SW 1271 (cell line): Measurements from ENCODE around the gene CALML3.
"Not testable (repeated sequence)": the region's sequence is repeated elsewhere in the genome, so short reads cannot be mapped to it uniquely, and the experiment has no call there.

Experiments
- DNase-seq, 2 experiments: peaks; one replicate each; lab custom pipeline; 2025; lab: John Stamatoyannopoulos, UW

CALML3 gene

GRCh38 chr10:5524641-5525560 lies at the start of gene CALML3:
TSS of gene CALML3 (plus strand) at chr10:5524961. CDS start at chr10:5525086, 125 bp downstream.
- DNase-seq, result no peak

- not testable (repeated sequence) for DNase-seq
Measured at GRCh38 chr10:5475088-5475487, 49.7 kb upstream of the CALML3 start.

DNA sequence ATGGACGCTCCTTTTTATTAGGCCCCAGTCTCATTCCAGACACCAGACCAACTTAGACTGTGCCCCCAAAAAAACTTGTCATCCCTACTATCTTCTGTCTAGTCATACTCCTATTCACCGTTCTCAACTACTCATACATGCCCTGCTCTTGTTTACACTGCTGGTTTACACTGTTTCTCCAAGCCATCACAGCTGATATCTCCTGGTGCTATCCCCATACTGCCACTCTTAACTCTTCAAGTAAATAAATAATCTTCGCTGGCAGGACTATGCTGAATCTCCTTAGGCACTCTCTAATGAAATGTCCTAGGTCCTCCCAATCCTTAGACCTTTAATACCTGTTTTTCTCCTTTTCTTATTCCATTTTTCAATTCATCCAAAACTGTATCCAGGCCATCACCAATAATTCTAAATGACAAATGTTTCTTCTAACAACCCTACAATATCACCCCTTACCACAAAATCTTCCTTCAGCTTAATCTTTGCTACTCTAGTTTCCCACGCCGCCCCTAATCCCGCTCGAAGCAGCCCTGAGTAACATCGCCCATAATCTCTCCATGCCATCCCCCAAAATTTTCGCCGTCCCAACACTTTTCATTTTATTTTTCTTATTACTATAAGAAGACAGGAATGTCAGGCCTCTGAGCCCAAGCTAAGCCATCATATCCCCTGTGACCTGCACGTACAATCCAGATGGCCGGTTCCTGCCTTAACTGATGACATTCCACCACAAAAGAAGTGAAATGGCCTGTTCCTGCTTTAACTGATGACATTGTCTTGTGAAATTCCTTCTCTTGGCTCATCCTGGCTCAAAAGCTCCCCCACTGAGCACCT lies 48.6 kb upstream of the CALML3 start:
- not testable (repeated sequence) for DNase-seq

DNA sequence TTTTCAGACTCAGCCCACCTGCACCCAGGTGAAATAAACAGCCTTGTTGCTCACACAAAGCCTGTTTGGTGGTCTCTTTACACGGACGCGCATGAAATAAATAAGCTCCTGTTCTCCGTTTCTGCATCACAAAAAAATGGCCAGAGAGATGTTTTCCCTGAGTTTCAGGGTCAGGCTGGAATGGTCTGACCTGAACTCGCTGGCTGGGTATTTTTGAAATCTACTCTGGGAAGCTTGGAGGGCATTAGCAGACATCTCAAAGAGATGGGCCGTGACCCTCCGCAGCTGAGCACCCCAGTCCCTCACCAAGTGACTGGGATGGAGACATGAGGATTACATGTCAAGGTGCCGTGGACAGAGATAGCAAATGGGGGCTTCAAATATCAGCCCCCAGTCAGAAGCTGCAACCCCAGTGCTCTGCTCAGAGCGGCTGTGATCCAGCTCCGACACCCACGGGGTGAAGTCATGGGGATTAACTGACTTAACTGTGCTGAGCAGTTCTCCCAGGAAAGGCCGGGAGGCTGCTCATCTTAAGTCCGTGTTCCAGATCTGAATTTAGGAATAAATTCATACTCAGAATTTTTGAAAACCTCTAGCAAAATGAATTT lies 47.7 kb upstream of the CALML3 start:
- DNase-seq, result no peak

GRCh38 chr10:5477948-5478693 lies 46.6 kb upstream of the CALML3 start:
- no peak for DNase-seq

DNA sequence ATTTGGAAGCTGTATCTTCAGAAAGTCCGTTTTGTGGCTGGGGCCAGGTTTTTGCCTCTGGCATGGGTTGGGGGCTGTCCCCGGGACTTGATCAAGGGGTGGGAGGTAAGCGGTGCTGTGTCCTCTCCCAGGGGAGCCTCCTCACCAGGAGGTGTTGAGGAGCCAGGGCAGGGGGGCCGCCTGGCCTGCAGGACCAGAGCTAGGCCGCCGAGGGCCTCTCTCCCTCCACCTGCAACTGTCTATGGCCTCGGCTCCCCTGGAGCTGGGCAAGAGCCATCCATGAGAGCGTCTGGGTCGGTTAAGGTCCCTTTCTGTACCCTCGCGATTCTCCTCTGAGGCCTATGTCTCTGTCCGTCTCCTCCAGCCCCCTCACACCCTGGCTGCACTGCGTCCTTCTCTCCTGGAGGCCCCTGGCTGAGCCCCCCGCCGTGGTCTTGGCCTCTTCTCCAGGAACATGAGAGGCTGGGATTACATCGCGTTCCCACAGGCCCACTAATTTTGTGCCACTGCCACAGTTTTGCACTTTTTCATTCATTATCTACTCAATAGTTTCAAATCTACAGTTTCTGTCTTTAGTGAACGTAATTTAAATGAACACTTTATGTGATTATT lies 46.0 kb upstream of the CALML3 start:
- no peak for DNase-seq

DNA sequence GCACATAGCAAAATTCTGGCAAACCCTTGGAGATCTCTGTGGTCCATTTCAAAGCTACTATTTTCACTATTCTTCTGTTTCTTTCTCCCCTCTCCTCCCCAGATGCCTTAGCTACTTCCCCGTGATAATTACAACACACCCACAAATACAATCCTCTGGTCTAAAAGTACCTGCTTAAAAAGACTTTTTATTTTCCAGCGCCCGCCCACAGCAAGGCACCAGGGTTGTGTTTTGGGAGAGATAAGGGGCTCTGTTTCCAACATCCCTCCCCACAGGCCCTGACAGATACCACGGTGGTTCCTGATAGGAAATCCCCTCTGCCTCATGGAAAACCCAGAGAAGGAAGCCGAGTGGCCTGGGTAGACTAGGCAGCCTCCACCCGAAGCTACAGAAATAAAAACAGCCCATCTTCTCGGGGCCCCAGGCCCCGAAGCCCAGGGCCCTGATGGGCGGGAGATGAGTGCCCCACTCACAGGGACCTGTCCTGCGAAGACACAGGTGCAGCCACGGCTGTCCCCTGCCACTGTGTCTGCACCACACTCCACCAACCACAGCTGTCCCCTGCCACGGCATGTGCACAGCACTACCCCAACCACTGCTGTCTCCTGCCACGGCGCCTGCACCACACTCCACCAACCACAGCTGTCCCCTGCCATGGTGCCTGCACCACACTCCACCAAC lies 45.1 kb upstream of the CALML3 start:
- DNase-seq, result no peak

DNA sequence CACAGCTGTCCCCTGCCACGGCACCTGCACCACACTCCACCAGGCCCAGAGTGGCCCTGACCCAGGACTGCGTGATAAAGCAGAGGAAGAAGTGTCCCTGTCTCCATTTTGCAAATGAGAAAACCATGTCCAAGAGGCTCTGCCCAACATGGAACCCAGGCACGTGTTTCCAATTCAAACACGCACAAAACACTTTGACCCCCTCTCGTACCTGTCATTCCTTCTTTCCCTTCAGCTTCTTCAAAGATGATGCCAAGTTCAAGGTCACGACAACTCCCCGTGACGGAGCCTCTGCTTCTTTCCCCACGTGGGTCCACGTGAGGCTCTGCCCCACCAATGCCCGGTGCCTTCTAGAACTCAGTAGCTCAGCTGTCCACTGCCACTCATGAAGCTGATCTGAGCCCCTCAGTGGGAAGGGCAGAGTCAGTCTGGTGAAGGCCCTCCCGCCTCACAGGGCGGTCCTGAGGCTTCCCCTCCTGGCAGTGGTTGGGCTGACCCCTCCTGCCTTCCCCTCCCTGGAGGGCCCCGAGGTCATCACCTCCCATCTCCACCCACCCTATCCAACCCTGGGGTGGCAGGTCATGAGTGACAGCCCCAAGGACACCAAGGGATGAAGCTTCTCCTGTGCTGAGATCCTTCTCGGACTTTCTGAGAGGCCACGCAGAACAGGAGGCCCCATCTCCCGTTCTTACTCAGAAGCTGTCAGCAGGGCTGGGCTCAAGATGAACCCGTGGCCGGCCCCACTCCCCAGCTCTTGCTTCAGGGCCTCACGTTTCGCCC lies 44.4 kb upstream of the CALML3 start:
- no peak for DNase-seq

DNA sequence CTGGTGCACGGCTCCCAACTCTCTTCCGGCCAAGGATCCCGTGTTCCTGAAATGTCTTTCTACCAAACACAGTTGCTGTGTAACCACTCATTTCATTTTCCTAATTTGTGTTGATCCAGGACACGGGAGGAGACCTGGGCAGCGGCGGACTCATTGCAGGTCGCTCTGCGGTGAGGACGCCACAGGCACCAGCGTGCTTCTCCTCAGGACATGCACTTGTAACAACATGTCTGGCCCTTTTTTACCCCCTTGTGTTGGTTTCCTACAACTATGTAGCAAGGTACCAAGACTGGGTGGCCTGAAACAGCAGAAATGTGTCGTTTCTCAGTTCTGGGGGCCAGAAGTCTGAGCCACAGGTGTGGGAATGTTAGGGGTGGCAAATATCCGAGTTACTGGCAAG lies 43.6 kb upstream of the CALML3 start:
- DNase-seq, result no peak

DNA sequence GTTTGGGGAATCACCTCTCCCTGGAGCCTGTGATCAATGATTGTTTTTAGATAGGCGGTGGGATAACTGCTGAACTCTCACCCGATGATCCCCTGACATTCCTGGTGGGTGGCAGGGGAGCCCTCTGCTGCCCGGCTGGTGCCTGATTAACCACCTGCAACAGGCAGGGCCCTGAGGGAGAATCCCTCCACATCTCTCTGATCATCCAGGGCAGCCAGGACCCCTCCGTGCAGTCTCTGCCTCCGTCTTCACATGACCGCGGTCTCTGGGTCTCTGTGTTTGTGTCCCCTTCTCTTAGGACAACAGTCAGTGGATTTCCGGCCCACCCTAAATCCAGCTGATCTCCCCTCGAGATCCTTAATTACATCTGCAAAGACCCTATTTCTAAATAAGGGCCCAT lies 42.7 kb upstream of the CALML3 start:
- DNase-seq, result no peak

DNA sequence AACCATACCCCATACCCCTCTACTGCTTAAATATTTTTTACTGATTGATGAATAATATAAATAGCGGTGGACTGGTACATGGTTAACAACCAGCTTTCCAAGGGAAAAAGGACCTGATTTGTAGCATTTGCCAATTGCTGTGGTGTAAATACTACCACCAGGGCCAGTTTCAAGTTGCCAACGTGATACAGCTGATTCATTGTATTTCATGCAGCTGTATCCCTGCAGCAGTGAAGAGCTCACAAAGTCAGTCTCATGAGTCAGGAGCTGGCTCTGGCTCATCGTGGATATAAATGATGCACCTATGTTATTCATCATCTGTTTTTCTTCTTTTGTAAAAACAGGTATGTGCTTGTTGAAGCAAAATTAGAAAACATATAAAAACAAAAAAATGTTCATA lies 40.6 kb upstream of the CALML3 start:
- no peak for DNase-seq

GRCh38 chr10:5485290-5485689 lies 39.5 kb upstream of the CALML3 start:
- DNase-seq, result no peak

GRCh38 chr10:5485948-5486852 lies 38.6 kb upstream of the CALML3 start:
- DNase-seq, result no peak

- DNase-seq, result no peak
Measured at GRCh38 chr10:5486853-5487235, 37.9 kb upstream of the CALML3 start.

- no peak for DNase-seq
Measured at GRCh38 chr10:5488272-5489161, 36.2 kb upstream of the CALML3 start.

DNA sequence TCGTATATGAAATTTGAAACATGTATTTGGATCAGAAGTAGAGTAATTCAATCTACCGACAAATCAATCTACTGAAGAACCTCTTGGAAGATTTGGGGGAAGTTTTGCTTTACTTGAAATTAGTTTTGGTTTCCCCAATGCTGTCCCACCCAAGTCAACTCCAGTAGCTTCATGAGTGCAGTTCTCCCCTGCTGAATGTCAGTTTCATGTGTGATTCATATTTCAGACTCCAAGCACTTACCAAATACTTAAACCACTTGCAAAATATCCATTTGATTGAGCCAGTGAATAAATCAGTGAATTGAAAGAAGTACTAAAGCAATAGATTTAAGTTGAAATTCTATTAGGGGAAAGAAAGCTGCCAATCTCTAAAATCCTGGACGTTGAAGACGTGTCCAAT lies 34.7 kb upstream of the CALML3 start:
- no peak for DNase-seq

DNA sequence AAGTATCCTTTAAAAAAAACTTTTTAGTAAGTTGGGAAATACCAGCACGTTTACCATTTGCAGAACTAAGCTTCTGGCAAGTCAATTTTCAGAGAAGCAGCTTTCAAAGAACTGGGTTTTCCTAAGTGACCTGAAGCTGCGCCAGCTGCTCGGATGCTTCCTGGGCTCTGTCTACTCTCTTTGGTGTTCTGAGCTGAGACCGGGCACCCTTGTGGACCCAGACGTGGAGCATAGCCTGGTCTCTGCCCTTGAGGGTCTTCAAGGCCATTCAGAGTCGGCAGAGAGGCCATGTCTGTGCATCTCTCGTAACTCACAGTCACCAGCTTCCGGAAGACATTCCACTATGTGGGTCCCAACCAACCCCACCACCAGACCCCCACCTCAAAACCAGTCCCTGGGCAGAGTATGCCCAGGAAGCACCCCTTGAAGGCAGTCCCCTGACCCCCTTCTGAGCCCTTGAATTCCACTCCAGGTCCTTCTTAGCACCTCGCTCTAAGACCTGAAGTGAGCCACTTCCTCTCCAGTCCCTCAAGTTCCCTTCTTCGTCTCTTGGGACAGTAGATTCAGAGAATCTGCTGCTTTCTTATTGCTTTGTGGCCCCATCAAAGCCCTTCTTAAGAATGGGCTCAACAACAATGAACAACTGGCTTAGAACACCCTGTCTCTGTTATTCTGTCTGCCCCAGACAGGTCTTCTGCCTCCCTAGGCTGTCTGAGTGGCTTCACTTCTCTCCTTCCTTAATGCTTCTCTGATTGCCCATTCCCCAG lies 33.9 kb upstream of the CALML3 start:
- DNase-seq, result no peak
